Measurements from ENCODE around the gene SFSWAP.

SFSWAP gene

DNA sequence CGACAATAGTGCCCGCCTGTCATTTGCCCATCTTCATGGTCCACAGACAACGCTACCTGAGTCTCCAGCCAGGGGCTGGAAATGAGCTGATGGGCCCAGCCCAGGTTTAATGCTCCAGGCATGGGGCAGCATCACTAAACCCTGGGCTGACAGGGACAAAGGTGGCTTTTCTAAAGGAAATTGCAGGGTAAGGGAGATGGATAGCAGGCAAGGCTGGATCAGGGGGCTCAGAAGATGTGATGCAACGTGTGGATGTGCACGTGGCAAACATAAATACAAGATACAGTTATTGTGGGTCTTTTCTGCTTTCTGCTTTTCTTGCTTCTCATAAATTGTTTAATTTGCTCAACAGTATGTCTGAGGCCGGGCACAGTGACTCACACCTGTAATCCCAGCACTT, 113.6 kb downstream of the SFSWAP start:
- DNase-seq = no peak

- no peak for DNase-seq
These were observed 114.4 kb downstream of the SFSWAP start for GRCh38 chr12:131825146-131825892.

DNA sequence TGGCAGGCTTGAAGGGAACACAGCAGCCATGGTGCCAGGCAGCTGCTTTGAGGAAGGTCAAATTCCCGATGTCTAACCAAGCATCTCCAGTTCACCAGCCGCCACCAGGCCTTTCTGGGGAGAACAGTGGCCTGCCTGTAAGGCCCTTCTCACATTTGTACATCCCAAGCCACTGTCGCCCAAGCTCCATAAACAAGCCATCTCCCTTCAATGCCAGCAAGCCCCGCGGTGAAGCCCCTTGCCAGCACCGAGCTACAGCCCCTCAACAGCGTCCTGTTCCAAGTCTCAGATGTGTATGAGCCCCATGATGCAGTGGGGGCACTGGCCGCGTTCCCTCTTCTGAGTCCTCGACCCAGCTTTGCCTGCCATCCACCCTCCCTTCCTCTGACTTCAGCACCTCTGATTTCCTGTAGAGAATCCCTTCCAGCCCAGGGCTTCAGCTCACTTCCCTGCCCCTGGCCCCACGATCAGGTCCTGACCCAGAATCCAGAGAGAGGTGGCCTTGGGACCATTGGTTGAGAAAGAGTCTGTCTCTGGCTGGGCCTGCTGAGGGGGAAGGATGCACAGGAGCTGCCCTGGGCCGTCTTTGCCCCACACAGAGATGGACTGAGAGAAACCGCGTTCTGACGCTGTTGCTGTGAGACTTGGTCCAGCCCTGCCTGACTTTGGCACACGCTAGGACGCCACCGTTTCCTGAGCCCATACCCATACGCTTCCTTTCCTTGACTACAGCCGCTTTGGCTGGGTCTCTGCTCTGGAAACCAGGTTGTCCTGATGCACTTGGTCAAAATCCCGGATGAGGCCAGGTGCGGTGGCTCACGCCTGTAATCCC, 115.4 kb downstream of the SFSWAP start:
- no peak for DNase-seq

DNA sequence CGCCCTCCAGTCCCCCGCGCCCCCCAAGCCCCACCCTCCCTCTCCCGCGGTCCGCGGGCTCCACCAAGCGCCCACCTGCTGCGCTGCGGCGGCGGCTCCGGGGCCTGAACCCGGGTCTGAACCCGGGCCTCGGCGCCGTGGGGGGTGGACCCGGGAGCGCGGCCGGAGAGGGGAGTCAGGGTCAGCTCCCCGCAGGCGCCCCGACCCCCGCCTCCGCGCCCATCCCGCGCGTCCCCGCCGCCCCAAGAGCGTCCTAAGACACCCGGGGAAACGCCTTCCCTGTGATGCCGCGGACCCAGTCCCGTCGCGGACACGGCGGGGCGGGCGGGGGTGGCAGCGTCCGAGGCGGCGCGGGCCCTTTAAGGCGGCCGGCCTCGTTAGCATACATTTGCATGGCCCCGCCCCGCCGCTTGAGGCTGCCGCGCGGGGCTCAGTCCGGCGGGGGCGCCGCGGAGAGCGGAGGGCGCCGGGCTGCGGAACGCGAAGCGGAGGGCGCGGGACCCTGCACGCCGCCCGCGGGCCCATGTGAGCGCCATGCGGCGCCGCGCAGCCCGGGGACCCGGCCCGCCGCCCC, 117.2 kb downstream of the SFSWAP start, which contains the start of gene MMP17:
Gene MMP17, plus strand, starts transcription at position 433 of the 574 bp plus-strand sequence. Its CDS starts 102 bp downstream, at position 535.
- no peak for DNase-seq

GRCh38 chr12:131828671-131829355, 117.9 kb downstream of the SFSWAP start:
- no peak for DNase-seq

DNA sequence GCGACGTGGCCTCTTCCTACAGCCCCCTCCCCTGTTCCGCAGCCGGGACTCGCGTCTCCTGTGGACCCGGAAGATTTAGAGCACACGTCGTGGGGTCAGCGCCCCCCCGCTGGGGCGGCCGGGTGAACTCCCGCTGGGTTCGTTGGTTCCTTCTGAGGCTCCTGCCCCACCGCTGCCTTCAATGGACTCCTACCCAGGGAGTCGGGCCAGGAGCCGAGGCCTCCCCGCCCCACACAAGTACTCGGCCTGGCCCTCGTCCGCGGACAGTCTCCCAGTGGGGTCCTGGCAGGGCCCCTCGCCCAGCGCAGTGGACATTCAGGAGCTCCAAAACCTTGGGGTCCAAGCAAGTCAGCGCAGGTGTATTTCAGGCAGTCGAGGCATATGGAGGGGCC, 118.5 kb downstream of the SFSWAP start:
- no peak for DNase-seq

- no peak for DNase-seq
These were observed 119.0 kb downstream of the SFSWAP start for GRCh38 chr12:131829791-131830334.

- DNase-seq = peak; percentile 44
These were observed 119.5 kb downstream of the SFSWAP start for GRCh38 chr12:131830335-131830913.

GRCh38 chr12:131830914-131831571, 120.2 kb downstream of the SFSWAP start:
- peak; percentile 15 for DNase-seq

DNA sequence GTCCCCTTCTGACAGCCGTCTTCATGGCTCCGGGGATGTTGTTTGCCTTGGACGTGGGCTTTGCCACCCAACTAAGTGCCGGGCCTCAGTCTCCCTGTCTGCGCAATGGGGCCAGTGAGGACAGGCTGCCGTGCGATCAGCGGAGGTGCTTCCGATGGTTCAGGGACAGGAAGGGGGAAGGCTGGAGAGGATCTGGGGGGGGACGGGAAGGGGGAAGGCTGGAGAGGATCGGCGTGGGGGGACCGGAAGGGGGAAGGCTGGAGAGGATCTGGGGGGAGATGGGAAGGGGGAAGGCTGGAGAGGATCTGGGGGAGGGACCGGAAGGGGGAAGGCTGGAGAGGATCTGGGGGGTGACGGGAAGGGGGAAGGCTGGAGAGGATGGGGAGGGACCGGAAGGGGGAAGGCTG, 120.7 kb downstream of the SFSWAP start:
- no peak for DNase-seq

- DNase-seq = no peak
These were observed 121.7 kb downstream of the SFSWAP start for GRCh38 chr12:131832321-131833231.

- no peak for DNase-seq
These were observed 122.5 kb downstream of the SFSWAP start for GRCh38 chr12:131833288-131833895.

DNA sequence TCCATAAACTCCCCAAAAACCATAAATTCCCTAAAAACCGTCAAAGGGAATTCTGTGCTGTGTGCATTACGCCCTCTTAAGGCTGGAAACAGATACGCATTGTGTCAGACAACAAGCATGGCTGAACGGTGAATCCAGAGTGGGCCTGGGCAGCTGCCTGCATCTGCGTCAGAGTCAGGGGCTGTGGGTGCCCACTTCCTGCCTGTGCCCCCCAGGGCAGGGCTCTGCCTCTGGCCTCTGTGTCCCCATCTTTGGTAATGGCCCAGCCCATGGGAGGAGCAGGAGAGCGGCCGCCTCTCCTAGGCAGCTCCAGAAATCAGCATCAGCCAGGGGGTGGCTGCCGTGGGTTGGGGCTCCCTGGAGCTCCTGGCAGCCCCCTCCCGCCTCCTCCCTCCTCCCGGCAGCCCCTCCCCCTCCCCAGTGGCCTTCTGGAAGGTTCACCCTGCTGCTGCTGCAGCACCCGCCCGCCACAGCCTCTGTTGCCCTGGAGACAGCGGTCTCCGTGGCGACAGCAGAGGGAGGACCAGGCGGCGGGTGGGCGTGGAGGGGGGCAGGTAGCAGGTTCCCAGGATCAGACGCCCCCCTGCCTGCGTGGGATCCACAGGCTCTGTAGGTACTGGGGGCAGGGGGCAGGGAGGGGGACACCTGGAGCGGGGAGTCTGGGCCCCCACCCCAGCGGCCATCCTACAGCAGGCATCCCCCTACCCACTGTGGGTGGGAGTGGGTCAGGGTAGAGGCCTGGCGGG, 123.2 kb downstream of the SFSWAP start:
- no peak for DNase-seq

DNA sequence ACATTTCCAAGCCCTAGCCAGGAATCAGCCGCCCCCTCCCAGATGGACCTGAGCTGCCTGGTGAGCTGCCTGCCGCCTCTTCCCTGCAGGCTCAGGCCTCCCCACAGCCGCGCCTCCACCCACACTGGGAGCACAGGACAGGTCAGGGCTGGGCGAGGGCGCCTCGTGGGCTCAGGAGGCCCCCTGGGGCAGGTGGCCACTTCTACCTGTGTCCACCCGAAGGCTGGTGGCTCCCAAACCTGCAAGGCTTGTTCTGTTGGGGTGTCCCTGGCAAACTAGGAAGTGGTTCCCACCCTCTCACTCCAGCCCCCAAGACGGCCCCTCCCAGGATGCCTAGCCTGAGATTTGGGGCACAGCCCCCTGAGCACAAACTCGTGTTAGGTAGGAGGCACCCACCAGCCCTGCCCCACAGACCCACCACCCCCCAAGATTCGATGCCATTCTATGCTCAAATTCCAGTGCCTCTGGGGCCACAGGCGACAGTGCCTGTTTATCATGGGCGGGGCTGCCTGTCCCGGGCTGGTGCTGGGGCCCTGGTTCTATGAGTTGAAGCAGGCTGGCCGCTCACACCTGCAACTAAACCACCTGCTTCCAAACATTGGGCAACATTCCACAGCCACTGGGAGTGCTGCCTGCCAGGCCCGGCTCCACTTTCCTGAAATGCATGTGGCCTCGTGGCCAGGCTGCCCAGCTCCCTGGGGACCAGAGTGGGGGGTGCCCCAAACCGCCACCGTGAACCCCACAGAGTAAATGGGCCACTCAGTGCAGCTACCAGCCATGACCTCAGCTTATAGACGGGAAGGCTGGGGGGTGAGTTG, 124.1 kb downstream of the SFSWAP start:
- no peak for DNase-seq

- DNase-seq = no peak
These were observed 124.8 kb downstream of the SFSWAP start for GRCh38 chr12:131835616-131836171.

- no peak for DNase-seq
These were observed 125.3 kb downstream of the SFSWAP start for GRCh38 chr12:131836193-131836592.

DNA sequence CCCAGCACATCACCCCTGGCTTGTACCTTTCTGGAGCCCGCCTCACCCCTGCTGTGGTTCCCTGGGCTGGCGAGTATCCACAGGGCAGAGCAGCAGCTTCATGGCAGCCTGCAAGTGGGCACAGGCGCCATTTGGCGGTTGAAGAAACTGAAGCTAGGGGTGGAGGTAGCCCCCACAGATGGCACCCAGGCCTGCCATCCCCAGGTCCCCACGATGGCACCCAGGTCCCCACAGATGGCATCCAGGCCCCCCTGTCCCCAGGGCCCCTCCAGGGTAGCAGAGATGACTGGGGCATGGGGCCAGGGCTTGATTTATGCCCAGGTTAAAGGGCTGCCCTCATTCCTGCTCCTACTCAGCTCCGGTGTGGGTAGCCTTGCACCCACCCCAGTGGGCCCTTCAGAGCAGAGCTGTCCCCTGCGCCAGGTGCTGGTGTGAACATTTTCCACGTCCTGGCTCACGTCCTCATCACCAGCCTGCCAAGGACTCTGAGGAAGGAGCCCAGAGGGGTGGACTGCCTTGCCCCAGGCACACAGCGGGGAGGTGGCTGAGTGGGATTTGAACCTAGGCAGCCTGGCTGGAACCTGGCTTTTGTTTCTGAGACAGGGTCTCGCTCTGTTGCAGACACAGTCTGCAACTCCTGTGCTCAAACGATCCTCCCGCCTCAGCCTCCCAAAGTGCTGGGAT, 126.0 kb downstream of the SFSWAP start:
- no peak for DNase-seq

Data from activated CD4-positive, alpha-beta T cell treated with anti-CD3 and anti-CD28 coated beads, Interleukin-10, Interleukin-2, amounts not matched to agents 100 ng/mL and 50 ng/mL, durations not matched to agents 16 hours and 8 hours (primary cell).